GM23338 (cell line): ENCODE measurements around the gene OR2S2.

Source experiments
- CREB1 ChIP-seq: fragments of 250-450 bp; sonication (Bioruptor Pico); IDR thresholded peaks from 2 replicates; pipeline ENCODE4 v1.5.0; 2020; ENCODE audit warnings: low read depth, mild to moderate bottlenecking, moderate library complexity
- EZH2 ChIP-seq: fragments of 200-600 bp; sonication (generic); IDR thresholded peaks from one replicate; pipeline ENCODE4 v1.8.0; 2017; ENCODE audit warnings: antibody characterized with exemption, mild to moderate bottlenecking, low read depth; ENCODE audit not compliant: unreplicated experiment
- EZH2phosphoT487 ChIP-seq: fragments of 200-600 bp; sonication (generic); IDR thresholded peaks from one replicate; pipeline ENCODE4 v1.8.1; 2018; ENCODE audit warnings: antibody characterized with exemption; ENCODE audit not compliant: unreplicated experiment
- JUNB ChIP-seq: IDR thresholded peaks from one replicate; pipeline ENCODE4 v1.6.1; 2016; ENCODE audit warnings: antibody characterized with exemption; ENCODE audit not compliant: unreplicated experiment
- POLR2AphosphoS5 ChIP-seq: IDR thresholded peaks from 2 replicates; pipeline ENCODE4 v1.6.1; 2016; ENCODE audit warnings: antibody characterized with exemption, low read depth
- ZNF114 ChIP-seq: fragments of 250-450 bp; sonication (Bioruptor Pico); IDR thresholded peaks from 2 replicates; pipeline ENCODE4 v1.5.0; 2020; ENCODE audit warnings: mild to moderate bottlenecking, moderate library complexity
- TF ChIP-seq, protein P1 (sequence below), 2 experiments: fragments of 200-600 bp in 1 of 2; sonication (generic) in 1 of 2; conservative IDR thresholded peaks; 2 replicates each; pipeline versions ENCODE4 v1.5.1 to v1.6.1; 2016 to 2017; ENCODE audit warnings: antibody characterized with exemption in 2 of 2, low read depth in 2 of 2, mild to moderate bottlenecking in 2 of 2, moderate library complexity in 1 of 2
- TF ChIP-seq, protein P2 (sequence below): IDR thresholded peaks from one replicate; pipeline ENCODE4 v1.6.1; 2018; ENCODE audit warnings: antibody characterized with exemption; ENCODE audit not compliant: unreplicated experiment
- TF ChIP-seq, protein P3 (sequence below): IDR thresholded peaks from 2 replicates; pipeline ENCODE4 v1.6.1; 2016; ENCODE audit warnings: antibody characterized with exemption
- TF ChIP-seq, protein P4 (sequence below): fragments of 250-450 bp; sonication (Bioruptor Pico); IDR thresholded peaks from 2 replicates; pipeline ENCODE4 v1.5.0; 2020; ENCODE audit warnings: mild to moderate bottlenecking, moderate library complexity

DNA sequence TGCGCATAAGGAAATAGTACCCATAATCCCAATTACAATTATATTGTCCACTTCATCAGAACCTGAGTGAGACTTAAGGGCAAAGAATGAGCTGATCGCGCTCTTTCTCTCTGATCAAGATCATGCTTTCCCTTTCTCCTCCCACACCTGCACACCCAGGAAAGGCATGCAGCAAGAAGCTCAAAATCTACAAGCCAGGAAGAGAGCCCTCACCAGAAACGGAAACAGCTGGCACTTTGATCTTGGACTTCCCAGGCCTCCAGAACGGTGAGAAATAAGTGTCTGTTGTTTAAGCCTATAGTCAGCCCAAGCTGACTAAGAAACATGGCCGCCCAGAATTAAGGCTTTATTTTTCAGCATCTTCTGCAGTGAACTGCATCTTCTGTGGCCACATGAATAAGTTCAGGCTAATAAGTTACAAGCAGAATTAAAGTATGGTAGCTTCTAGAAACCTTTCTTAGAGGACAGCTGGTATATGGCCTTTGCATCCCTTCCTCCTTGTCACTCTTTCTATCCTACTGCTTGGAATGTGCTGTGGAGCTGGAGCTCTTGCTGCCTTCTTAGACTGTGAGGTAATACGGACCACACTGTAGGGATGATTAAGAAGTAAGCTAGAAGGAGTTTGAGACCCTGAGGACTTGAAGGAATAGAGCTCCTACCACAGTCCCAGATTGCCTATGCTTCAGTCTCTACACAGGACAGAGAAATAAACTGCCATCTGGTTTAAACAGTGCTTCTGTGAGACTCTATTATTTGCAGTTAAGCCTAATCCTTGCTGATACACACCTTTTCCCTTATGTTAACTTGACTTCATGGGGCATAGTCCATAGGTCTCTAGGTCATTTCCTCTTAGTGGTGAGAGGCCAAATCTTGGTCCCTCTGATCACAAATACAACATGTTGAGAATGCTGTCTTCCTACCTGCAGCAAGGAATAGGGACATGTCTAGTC lies 17.2 kb downstream of the OR2S2 start:
- TF ChIP-seq, protein P1, sequence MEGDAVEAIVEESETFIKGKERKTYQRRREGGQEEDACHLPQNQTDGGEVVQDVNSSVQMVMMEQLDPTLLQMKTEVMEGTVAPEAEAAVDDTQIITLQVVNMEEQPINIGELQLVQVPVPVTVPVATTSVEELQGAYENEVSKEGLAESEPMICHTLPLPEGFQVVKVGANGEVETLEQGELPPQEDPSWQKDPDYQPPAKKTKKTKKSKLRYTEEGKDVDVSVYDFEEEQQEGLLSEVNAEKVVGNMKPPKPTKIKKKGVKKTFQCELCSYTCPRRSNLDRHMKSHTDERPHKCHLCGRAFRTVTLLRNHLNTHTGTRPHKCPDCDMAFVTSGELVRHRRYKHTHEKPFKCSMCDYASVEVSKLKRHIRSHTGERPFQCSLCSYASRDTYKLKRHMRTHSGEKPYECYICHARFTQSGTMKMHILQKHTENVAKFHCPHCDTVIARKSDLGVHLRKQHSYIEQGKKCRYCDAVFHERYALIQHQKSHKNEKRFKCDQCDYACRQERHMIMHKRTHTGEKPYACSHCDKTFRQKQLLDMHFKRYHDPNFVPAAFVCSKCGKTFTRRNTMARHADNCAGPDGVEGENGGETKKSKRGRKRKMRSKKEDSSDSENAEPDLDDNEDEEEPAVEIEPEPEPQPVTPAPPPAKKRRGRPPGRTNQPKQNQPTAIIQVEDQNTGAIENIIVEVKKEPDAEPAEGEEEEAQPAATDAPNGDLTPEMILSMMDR (conservative IDR thresholded peaks at IDR 0.05; ENCODE audit: low read depth in 2 of 2), result no peak
- TF ChIP-seq POLR2AphosphoS5 (no peak), EZH2phosphoT487 (no peak), ZNF114 (CRISPR knock-in tag) (no peak), CREB1 (no peak), JUNB (no peak), EZH2 (no peak)
- TF ChIP-seq, protein P2, sequence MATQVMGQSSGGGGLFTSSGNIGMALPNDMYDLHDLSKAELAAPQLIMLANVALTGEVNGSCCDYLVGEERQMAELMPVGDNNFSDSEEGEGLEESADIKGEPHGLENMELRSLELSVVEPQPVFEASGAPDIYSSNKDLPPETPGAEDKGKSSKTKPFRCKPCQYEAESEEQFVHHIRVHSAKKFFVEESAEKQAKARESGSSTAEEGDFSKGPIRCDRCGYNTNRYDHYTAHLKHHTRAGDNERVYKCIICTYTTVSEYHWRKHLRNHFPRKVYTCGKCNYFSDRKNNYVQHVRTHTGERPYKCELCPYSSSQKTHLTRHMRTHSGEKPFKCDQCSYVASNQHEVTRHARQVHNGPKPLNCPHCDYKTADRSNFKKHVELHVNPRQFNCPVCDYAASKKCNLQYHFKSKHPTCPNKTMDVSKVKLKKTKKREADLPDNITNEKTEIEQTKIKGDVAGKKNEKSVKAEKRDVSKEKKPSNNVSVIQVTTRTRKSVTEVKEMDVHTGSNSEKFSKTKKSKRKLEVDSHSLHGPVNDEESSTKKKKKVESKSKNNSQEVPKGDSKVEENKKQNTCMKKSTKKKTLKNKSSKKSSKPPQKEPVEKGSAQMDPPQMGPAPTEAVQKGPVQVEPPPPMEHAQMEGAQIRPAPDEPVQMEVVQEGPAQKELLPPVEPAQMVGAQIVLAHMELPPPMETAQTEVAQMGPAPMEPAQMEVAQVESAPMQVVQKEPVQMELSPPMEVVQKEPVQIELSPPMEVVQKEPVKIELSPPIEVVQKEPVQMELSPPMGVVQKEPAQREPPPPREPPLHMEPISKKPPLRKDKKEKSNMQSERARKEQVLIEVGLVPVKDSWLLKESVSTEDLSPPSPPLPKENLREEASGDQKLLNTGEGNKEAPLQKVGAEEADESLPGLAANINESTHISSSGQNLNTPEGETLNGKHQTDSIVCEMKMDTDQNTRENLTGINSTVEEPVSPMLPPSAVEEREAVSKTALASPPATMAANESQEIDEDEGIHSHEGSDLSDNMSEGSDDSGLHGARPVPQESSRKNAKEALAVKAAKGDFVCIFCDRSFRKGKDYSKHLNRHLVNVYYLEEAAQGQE, result no peak
- TF ChIP-seq, protein P3, sequence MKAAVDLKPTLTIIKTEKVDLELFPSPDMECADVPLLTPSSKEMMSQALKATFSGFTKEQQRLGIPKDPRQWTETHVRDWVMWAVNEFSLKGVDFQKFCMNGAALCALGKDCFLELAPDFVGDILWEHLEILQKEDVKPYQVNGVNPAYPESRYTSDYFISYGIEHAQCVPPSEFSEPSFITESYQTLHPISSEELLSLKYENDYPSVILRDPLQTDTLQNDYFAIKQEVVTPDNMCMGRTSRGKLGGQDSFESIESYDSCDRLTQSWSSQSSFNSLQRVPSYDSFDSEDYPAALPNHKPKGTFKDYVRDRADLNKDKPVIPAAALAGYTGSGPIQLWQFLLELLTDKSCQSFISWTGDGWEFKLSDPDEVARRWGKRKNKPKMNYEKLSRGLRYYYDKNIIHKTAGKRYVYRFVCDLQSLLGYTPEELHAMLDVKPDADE, result no peak
- TF ChIP-seq, protein P4, sequence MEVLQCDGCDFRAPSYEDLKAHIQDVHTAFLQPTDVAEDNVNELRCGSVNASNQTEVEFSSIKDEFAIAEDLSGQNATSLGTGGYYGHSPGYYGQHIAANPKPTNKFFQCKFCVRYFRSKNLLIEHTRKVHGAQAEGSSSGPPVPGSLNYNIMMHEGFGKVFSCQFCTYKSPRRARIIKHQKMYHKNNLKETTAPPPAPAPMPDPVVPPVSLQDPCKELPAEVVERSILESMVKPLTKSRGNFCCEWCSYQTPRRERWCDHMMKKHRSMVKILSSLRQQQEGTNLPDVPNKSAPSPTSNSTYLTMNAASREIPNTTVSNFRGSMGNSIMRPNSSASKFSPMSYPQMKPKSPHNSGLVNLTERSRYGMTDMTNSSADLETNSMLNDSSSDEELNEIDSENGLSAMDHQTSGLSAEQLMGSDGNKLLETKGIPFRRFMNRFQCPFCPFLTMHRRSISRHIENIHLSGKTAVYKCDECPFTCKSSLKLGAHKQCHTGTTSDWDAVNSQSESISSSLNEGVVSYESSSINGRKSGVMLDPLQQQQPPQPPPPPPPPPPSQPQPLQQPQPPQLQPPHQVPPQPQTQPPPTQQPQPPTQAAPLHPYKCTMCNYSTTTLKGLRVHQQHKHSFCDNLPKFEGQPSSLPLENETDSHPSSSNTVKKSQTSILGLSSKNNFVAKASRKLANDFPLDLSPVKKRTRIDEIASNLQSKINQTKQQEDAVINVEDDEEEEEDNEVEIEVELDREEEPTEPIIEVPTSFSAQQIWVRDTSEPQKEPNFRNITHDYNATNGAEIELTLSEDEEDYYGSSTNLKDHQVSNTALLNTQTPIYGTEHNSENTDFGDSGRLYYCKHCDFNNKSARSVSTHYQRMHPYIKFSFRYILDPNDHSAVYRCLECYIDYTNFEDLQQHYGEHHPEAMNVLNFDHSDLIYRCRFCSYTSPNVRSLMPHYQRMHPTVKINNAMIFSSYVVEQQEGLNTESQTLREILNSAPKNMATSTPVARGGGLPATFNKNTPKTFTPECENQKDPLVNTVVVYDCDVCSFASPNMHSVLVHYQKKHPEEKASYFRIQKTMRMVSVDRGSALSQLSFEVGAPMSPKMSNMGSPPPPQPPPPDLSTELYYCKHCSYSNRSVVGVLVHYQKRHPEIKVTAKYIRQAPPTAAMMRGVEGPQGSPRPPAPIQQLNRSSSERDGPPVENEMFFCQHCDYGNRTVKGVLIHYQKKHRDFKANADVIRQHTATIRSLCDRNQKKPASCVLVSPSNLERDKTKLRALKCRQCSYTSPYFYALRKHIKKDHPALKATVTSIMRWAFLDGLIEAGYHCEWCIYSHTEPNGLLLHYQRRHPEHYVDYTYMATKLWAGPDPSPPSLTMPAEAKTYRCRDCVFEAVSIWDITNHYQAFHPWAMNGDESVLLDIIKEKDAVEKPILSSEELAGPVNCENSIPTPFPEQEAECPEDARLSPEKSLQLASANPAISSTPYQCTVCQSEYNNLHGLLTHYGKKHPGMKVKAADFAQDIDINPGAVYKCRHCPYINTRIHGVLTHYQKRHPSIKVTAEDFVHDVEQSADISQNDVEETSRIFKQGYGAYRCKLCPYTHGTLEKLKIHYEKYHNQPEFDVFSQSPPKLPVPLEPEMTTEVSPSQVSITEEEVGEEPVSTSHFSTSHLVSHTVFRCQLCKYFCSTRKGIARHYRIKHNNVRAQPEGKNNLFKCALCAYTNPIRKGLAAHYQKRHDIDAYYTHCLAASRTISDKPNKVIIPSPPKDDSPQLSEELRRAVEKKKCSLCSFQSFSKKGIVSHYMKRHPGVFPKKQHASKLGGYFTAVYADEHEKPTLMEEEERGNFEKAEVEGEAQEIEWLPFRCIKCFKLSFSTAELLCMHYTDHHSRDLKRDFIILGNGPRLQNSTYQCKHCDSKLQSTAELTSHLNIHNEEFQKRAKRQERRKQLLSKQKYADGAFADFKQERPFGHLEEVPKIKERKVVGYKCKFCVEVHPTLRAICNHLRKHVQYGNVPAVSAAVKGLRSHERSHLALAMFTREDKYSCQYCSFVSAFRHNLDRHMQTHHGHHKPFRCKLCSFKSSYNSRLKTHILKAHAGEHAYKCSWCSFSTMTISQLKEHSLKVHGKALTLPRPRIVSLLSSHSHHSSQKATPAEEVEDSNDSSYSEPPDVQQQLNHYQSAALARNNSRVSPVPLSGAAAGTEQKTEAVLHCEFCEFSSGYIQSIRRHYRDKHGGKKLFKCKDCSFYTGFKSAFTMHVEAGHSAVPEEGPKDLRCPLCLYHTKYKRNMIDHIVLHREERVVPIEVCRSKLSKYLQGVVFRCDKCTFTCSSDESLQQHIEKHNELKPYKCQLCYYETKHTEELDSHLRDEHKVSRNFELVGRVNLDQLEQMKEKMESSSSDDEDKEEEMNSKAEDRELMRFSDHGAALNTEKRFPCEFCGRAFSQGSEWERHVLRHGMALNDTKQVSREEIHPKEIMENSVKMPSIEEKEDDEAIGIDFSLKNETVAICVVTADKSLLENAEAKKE (CRISPR knock-in tag), result no peak
